Naive thymus-derived CD4-positive, alpha-beta T cell (primary cell): ENCODE data around the gene RIMBP3C. TPM values are rescaled to one million over a fixed set of nuclear protein-coding genes. Genes with fewer than 3 reads are reported as not detected.
A peak's percentile ranks its signal among the peaks of the same experiment; 100 is the strongest.
"Not testable (repeated sequence)": the region's sequence is repeated elsewhere in the genome, so short reads cannot be mapped to it uniquely, and the experiment has no call there.

Experiments used
- ATAC-seq: fragments of 150-1000 bp; cut with Tn5 transposase; 2 replicates; pipeline ENCODE4 v1.10.0; 2021; ENCODE audit warnings: mild to moderate bottlenecking, moderate library complexity
- CTCF ChIA-PET: fragments of 350-600 bp; sonication (Branson Sonifier 250); formaldehyde crosslinking; loops from one replicate; lab custom pipeline; 2021; ENCODE audit warnings: antibody characterized with exemption; lab: Charles Lee
- POLR2A ChIA-PET: fragments of 350-600 bp; sonication (Branson Sonifier 250); formaldehyde crosslinking; loops from one replicate; lab custom pipeline; 2021; ENCODE audit warnings: antibody characterized with exemption, inconsistent platforms; lab: Charles Lee
- DNase-seq, 9 donors: peaks; one replicate each; pipeline versions ENCODE4 v3.0.0 to v3.0.0-alpha.2; 2020 to 2022; ENCODE audit warnings: mixed read lengths in 1 of 9
- H3K27ac ChIP-seq: one replicate; pipeline ENCODE4 v1.7.0; 2013; ENCODE audit warnings: mild to moderate bottlenecking, low read depth, low read length, moderate library complexity
- H3K27me3 ChIP-seq, 2 donors: one replicate each; pipeline ENCODE4 v1.7.0; 2013; ENCODE audit warnings: low read length in 2 of 2, mild to moderate bottlenecking in 2 of 2, moderate library complexity in 2 of 2; ENCODE audit not compliant: control insufficient read depth in 2 of 2, insufficient read depth in 2 of 2
- H3K36me3 ChIP-seq, 3 experiments: 1 replicate in 2 of 3; 2 replicates in 1 of 3; pipeline ENCODE4 v1.7.0; 2013; ENCODE audit warnings: low read length in 3 of 3, mild to moderate bottlenecking in 3 of 3, moderate library complexity in 1 of 3; ENCODE audit not compliant: insufficient read depth in 3 of 3, control insufficient read depth in 2 of 3
- H3K4me1 ChIP-seq, 2 donors: one replicate each; pipeline ENCODE4 v1.7.0; 2013; ENCODE audit warnings: low read length in 2 of 2, mild to moderate bottlenecking in 2 of 2, moderate library complexity in 1 of 2; ENCODE audit not compliant: control insufficient read depth in 2 of 2, insufficient read depth in 2 of 2
- H3K4me3 ChIP-seq: 2 replicates; pipeline ENCODE4 v1.7.0; 2013; ENCODE audit warnings: mild to moderate bottlenecking, low read length
- H3K9me3 ChIP-seq, 3 experiments: 1 replicate in 2 of 3; 2 replicates in 1 of 3; pipeline ENCODE4 v1.7.0; 2013; ENCODE audit warnings: low read length in 3 of 3; ENCODE audit not compliant: control insufficient read depth in 2 of 3
- H3K27ac Mint-ChIP-seq, 9 donors: one replicate each; pipeline ENCODE4 v1.8.0; 2020 to 2022; ENCODE audit warnings: mixed read lengths in 9 of 9, mild to moderate bottlenecking in 8 of 9, moderate library complexity in 5 of 9, inconsistent platforms in 2 of 9
- H3K27me3 Mint-ChIP-seq, 5 donors: one replicate each; pipeline ENCODE4 v1.8.0; 2021 to 2022; ENCODE audit warnings: mixed read lengths in 5 of 5, mild to moderate bottlenecking in 1 of 5
- H3K36me3 Mint-ChIP-seq, 5 donors: one replicate each; pipeline ENCODE4 v1.8.0; 2020 to 2022; ENCODE audit warnings: mixed read lengths in 5 of 5, mild to moderate bottlenecking in 3 of 5, inconsistent platforms in 1 of 5
- H3K4me1 Mint-ChIP-seq, 7 donors: one replicate each; pipeline ENCODE4 v1.8.0; 2020 to 2022; ENCODE audit warnings: mixed read lengths in 7 of 7, mild to moderate bottlenecking in 3 of 7, inconsistent platforms in 1 of 7
- H3K4me3 Mint-ChIP-seq, 10 donors: one replicate each; pipeline ENCODE4 v1.8.0; 2020 to 2022; ENCODE audit warnings: mild to moderate bottlenecking in 10 of 10, mixed read lengths in 10 of 10, moderate library complexity in 6 of 10, inconsistent platforms in 2 of 10
- H3K9me3 Mint-ChIP-seq, 11 donors: one replicate each; pipeline ENCODE4 v1.8.0; 2020 to 2022; ENCODE audit warnings: mixed read lengths in 11 of 11, mild to moderate bottlenecking in 4 of 11, inconsistent platforms in 1 of 11, moderate library complexity in 1 of 11
- intact Hi-C, 2 donors: fragments of 100-400 bp; cut with micrococcal nuclease; formaldehyde crosslinking; loops; one replicate each; pipeline ENCODE4 v1.15.1; 2023
- polyA plus RNA-seq, 2 donors: library from polyadenylated mRNA; unstranded; fragments of 300-500 nt; fragmentation: Illumina TruSeq; gene quantifications; one replicate each; pipeline ENCODE4 v1.2.3, GENCODE V29; 2021
- total RNA-seq, 6 experiments: library from RNA in 5 of 6; stranded (reverse) in 5 of 6; gene quantifications; 1 replicate in 5 of 6; 2 replicates in 1 of 6; pipeline ENCODE4 v1.2.3 and lab custom pipeline; 2021 to 2026

Gene RIMBP3C
- total and polyA plus RNA-seq, 7 experiments from 2014 or later, result 0.22 to 4.4 (median 0.77) TPM

GRCh38 chr22:21532863-21533648 is 18.2 kb downstream of the RIMBP3C start:
- H3K27me3 ChIP-seq, H3K4me1 Mint-ChIP-seq, H3K27ac Mint-ChIP-seq, H3K4me3 ChIP-seq, H3K27ac ChIP-seq, POLR2A ChIA-PET, H3K9me3 ChIP-seq, CTCF ChIA-PET, DNase-seq, intact Hi-C loops, H3K9me3 Mint-ChIP-seq, H3K36me3 Mint-ChIP-seq, H3K27me3 Mint-ChIP-seq, H3K4me3 Mint-ChIP-seq, ATAC-seq, H3K36me3 ChIP-seq, H3K4me1 ChIP-seq: not testable (repeated sequence)

DNA sequence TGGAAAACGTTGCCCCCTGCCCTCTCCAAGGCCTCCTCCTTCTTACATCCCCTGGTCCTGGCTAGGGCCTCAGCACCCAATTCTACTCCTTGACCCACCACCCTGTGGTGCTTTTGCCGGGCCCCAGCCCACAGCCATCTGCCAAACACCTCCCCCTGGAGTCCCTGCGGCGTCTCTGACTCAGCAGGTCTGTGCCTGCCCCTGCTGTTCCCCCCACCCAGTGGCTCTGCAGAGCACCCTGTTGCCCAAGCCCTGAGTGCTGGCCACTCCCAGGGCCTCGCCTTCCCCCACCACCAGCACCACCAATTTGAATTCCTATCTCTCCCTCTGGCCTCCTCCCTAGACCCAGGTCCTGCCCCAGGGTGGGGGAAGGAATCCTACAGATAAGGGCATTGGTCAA is 19.7 kb downstream of the RIMBP3C start:
- DNase-seq, H3K4me3 ChIP-seq, ATAC-seq, H3K36me3 Mint-ChIP-seq, H3K9me3 Mint-ChIP-seq, H3K4me3 Mint-ChIP-seq, H3K4me1 ChIP-seq, H3K36me3 ChIP-seq, H3K27ac ChIP-seq, H3K27me3 Mint-ChIP-seq, H3K9me3 ChIP-seq, intact Hi-C loops, POLR2A ChIA-PET, CTCF ChIA-PET, H3K4me1 Mint-ChIP-seq, H3K27me3 ChIP-seq, H3K27ac Mint-ChIP-seq: not testable (repeated sequence)

DNA sequence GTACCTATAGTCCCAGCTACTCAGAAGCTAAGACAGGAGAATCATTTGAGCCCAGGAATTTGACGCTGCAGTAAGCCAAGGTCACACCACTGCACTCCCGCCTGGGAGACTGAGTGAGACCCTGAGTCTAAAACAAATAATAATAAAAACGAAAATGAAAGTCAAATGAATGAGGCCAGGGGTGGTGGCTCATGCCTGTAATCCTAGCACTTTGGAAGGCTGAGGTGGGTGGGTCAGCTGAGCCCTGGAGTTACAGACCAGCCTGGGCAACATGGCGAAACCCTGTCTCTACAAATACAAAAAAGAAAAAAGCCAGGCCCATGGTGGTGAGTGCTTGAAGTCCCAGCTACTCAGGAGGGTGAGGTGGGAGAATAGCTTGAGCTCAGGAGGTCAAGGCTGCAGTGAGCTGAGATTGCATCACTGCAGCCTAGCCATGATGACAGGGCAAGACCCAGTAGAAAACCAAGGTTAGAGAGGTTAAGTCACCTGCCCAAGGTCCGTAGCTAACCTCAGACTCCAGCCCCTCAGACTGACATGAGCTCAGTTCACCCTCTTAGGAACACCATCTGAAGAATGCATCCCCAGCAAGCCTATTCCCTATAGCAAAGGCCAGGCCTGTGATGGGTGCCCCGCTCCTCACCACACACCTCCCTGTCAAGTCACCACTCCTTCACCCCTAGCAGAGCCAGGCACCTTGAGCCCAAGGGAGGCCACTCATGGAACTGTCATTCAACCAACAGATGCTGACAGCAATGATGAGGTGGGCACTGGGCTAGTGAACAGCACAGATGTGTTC is 24.4 kb downstream of the RIMBP3C start:
- H3K27me3 Mint-ChIP-seq, DNase-seq, H3K27ac ChIP-seq, CTCF ChIA-PET, ATAC-seq, intact Hi-C loops, H3K4me3 ChIP-seq, POLR2A ChIA-PET, H3K27ac Mint-ChIP-seq, H3K4me1 Mint-ChIP-seq, H3K9me3 Mint-ChIP-seq, H3K4me3 Mint-ChIP-seq, H3K4me1 ChIP-seq, H3K36me3 Mint-ChIP-seq, H3K9me3 ChIP-seq, H3K36me3 ChIP-seq, H3K27me3 ChIP-seq: not testable (repeated sequence)

GRCh38 chr22:21516970-21517764 is 34.1 kb downstream of the RIMBP3C start:
- intact Hi-C loops, H3K27me3 ChIP-seq, H3K4me3 ChIP-seq, H3K27me3 Mint-ChIP-seq, CTCF ChIA-PET, POLR2A ChIA-PET, H3K4me1 ChIP-seq, H3K27ac Mint-ChIP-seq, H3K4me1 Mint-ChIP-seq, H3K9me3 Mint-ChIP-seq, H3K36me3 ChIP-seq, H3K27ac ChIP-seq, H3K4me3 Mint-ChIP-seq, H3K9me3 ChIP-seq, H3K36me3 Mint-ChIP-seq: not testable (repeated sequence)
- ATAC-seq, result peak; percentile 88
- DNase-seq, result peak in 1 of 9 donors; percentile 8

DNA sequence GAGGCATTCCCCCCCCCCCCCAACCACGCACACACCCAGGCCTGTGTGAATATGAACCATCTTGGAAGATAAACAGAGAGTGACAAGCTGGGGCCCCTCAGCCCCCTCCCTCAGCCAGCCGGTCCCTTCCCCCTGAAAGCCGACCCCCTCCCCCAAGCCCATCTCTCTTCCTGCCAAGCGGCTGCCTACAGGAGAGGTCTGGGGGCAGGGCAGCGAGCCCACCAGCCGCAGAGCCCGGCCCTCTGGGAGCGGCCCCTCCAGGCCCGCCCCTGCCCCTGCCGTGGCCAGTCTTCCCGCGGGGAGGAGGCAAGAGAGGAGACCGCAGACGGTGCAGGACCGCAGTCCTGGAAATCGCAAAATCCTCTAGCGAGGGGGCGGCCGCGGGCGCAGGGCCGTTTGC is 34.7 kb downstream of the RIMBP3C start:
- H3K27ac Mint-ChIP-seq, ATAC-seq, H3K4me1 ChIP-seq, H3K27me3 ChIP-seq, H3K4me1 Mint-ChIP-seq, POLR2A ChIA-PET, H3K9me3 ChIP-seq, H3K36me3 Mint-ChIP-seq, H3K4me3 Mint-ChIP-seq, H3K9me3 Mint-ChIP-seq, H3K27me3 Mint-ChIP-seq, H3K36me3 ChIP-seq, DNase-seq, H3K27ac ChIP-seq, CTCF ChIA-PET, H3K4me3 ChIP-seq, intact Hi-C loops: not testable (repeated sequence)

DNA sequence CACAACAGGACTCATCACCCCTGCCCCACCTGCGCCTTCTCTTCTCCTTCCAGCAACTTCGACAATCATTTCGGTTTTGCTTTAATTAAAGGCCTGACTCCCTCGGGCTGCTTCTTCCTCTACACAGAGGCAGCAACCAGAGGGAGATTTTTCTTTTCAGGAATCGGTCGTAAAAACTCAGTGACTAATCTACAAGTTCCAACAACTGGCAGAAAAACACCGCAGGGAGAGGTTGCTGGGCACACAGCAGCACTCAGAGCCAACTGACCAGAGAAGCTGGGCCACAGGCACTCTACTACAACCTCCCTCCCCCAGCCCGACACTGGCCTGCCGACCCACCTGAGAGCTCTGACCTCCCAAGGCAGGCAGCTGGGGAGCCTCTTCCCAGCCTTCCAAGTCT is 36.0 kb downstream of the RIMBP3C start:
- H3K4me1 ChIP-seq, H3K9me3 Mint-ChIP-seq, H3K27me3 Mint-ChIP-seq, ATAC-seq, H3K36me3 ChIP-seq, H3K27ac ChIP-seq, DNase-seq, H3K4me3 ChIP-seq, intact Hi-C loops, POLR2A ChIA-PET, CTCF ChIA-PET, H3K4me1 Mint-ChIP-seq, H3K36me3 Mint-ChIP-seq, H3K9me3 ChIP-seq, H3K27me3 ChIP-seq, H3K27ac Mint-ChIP-seq, H3K4me3 Mint-ChIP-seq: not testable (repeated sequence)
